Amygdala (tissue), 56 donors: Measurements from ENCODE around the gene WFDC2.

ENCODE experiments used
- DNase-seq, 56 donors: peaks; one replicate each; lab custom pipeline; 2025; lab: John Stamatoyannopoulos, UW

Gene WFDC2, protein sequence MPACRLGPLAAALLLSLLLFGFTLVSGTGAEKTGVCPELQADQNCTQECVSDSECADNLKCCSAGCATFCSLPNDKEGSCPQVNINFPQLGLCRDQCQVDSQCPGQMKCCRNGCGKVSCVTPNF

GRCh38 chr20:45469336-45470261 lies at the start of gene WFDC2:
WFDC2 (plus strand) TSS chr20:45469753; CDS start chr20:45469782, 29 bp downstream.
- DNase-seq, result peak in 1 of 56 donors; percentile 29

- no peak for DNase-seq
Measured at GRCh38 chr20:45420125-45420524, 49.4 kb upstream of the WFDC2 start.

- no peak for DNase-seq
Measured at GRCh38 chr20:45423700-45424099, 45.9 kb upstream of the WFDC2 start.

GRCh38 chr20:45425561-45425960 lies 44.0 kb upstream of the WFDC2 start:
- DNase-seq, result no peak

DNA sequence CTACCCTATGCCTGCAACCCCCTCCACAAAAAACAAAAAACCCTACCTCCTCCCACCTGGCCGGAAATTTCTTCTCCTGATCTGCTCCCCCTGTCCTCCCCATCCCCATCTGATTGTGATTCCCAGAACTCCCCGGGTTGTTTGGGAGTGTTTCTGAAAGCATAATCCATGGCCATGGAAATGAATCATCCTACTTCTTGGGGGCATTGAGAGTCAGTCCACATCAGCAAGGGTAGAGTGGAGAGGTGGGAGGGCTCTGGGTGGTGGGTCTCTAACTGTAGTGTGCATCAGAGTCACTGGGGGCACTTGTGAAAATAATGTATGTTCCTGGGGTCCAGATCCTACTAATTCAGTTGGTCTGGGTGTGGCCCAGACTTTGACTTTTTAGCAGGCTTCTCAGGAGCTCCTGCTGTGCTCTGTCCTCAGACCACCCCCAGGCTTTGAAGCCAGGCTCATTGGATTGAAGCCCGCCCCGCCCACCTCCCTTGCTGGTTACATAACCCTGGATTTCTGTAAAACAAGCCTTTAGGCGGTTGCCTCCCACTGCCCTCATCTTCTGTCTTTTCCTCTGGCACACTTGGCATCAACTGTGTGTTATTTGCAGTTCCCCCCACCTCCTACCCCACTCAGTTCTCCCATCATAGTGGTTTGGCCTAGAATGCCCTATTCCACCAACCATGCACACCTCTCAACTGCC lies 43.1 kb upstream of the WFDC2 start:
- DNase-seq, result peak in 30 of 56 donors; percentile 8 to 69 (median 37)

DNA sequence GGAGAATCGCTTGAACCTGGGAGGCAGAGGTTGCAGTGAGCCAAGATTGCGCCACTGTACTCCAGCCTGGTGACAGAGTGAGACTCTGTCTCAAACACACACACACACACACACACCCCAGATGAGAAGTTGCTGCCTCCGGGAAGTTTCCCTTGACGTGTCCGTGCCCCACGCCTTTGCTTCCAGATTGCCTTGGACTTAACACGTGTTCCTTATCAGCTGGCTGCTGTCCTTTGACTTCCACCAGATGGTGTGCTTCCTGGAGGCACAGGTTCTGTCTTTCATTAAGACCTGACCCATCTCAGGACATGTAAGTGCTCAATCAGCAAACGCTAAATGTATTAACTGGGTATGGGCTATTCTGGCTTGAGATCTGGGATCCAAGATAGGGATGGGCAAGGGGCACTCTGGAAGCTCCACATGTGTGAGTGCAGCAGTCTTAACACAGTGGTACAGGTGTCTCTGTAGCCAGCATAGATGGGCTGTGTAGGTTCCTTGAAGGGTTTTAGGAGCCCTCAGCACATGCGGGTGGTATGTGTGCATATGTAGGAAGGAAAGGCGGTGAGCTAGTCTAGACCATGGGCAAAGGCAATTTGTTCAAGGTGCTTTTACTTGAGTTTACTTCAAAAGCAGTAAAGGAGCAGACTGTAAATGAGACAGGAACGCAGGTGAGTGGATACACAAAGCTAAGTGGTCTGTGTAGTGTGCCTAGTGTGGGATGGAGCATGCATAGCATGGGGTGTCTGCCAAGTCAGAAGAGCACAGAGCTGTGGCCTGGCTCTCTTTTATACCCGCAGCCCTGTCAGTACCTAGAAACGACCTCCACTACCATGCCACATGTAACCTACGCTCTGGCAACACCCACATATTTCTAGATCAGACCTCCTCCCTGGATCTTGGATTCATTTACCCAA lies 42.1 kb upstream of the WFDC2 start:
- DNase-seq, result no peak

GRCh38 chr20:45429618-45430017 lies 39.9 kb upstream of the WFDC2 start:
- peak in 8 of 56 donors; percentile 27 to 52 (median 40) for DNase-seq

DNA sequence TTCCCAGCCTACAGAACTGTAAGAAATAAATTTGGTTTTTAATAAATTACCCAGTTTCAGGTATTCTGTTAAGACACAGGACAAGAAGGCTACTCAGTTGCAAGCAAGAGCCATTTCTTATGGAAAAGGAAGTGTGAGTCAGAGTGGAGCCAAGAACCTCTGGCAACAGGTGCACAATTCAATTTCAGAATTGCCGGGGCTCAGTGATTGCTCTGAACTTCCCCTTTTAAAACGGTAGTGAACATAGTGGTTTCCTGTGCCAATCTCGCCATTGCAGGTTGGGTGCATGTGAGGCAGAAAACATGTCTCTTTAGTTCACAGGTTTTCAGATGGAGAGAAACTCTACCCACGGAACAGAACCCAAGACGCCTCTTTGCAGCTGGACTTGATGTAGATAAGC lies 37.3 kb upstream of the WFDC2 start:
- no peak for DNase-seq

- DNase-seq, result peak in 54 of 56 donors; percentile 32 to 97 (median 81)
Measured at GRCh38 chr20:45433316-45433715, 36.2 kb upstream of the WFDC2 start.

GRCh38 chr20:45433976-45434375 lies 35.6 kb upstream of the WFDC2 start:
- no peak for DNase-seq

DNA sequence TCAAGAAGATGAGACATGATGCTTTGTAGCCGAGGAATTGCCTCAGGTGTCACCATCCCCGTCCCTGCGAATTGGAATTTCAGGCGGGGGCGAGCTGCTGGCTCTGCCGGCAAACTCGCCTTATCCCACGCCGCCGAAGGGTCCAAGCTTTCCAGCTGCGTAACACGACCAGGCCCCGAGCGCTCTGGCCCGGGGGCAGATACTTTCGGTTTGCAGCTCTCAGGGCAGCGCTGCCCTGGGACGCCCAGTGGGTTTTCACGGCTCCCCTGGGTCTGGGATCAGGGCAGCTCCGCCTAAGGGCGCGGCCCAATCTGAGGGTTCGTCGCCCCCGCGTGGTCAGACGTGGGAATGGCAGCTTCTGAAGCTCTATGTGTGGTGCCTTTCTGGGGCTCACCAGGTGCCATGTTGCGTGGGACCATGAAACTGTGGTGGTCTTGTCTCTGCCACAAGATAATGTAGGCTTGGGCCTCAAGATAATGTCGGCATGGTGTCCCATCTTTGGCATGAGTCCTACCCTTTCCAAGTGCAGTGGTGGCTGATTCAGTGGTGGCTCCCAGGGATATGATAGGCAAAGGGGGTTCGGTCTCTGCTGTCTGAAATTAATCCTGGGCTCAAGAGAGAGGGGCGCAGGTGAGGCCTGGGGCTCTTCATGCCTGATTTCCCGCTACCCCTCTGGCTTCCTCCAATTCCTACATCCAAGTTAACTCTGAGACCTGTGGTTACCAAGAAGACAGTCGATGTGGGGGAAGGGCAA lies 32.6 kb upstream of the WFDC2 start:
- DNase-seq, result peak; percentile 33 to 94 (median 82)

DNA sequence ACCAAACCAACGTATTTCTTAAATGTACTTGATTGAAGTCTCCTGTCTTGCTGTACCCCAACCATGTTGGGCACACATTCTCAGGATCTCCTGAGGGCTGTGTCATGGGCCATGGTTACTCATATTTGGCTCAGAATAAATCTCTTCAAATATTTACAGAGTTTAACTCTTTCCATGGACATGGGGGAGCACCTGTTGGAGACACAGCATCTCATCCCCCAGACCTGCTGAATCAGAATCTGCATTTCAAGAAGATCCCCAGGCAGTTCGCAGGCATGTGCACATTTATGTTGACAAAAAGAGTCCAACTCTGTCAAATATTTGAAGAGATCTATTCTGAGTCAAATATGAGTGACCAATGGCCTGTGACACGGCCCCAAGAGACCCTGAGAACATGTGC lies 29.1 kb upstream of the WFDC2 start:
- no peak for DNase-seq

GRCh38 chr20:45440891-45441685 lies 28.5 kb upstream of the WFDC2 start:
- DNase-seq, result no peak

DNA sequence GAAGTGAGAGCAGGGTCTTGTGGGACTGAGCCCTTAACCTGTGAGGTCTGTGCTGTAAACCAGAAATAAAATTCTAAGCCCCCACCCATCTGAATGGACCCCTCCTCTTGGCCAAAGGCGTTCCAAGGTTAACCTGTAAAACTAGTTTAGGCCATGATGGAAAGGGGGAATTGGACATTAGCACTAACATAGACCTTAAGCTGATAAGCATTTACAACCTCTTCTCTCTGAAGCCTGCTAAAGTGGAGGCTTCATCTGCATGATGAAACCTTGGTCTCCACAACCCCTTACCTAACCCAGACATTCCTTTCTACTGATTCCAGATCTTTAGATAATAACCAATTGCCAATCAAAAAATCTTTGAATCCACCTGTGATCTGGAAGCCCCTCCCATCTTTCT lies 27.8 kb upstream of the WFDC2 start:
- DNase-seq, result no peak

DNA sequence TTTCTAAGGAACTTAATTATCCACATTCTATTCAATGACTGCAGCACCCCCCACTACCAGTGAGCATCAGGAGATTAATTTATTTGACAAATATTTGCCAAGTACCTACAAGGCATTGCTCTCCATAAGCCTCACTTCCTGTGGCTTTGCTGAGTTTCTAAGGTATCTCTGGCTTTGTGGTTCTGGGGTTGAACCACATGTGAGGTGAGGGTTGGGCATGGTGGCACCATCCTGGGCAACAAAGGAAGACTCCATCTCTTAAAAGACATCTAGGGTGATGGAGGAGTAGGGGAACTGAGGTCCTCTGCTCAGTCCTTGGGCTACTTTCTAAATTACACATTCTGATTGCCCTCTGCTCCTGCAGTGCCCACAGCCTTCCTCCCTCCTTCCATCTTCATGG lies 25.5 kb upstream of the WFDC2 start:
- DNase-seq, result no peak

- no peak for DNase-seq
Measured at GRCh38 chr20:45445805-45446562, 23.6 kb upstream of the WFDC2 start.

DNA sequence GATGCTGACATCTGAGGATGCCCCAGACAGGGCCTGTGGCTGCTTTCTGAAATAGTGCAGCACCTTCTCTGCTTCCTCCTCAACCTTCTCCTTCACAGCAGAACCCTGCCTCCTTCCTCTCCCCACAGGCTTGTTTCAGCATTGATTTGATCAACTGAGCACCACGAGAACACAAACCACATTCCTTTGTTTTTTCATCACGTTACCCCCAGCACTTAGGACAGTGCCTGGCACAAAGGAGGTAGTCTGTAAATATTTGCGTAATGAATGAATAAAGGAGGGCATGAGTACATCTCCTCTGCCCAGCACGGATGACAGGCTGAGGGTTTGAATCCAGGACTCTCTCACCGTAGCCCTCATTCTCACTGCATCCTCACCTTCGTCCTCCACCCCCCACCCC lies 21.3 kb upstream of the WFDC2 start:
- DNase-seq, result no peak

GRCh38 chr20:45449528-45449927 lies 20.0 kb upstream of the WFDC2 start:
- DNase-seq, result no peak
